Activated naive CD8-positive, alpha-beta T cell treated with anti-CD3 and anti-CD28 coated beads for 36 hours (primary cell): ENCODE measurements around the gene DAG1. TPM values are rescaled to one million over a fixed set of nuclear protein-coding genes. Genes with fewer than 3 reads are reported as not detected.
A peak's percentile ranks its signal among the peaks of the same experiment; 100 is the strongest.

Experiments used
- DNase-seq: peaks from one replicate; pipeline ENCODE4 v3.0.0; 2021
- H3K27ac Mint-ChIP-seq: one replicate; pipeline ENCODE4 v1.8.0; 2022; ENCODE audit warnings: mild to moderate bottlenecking, moderate library complexity, mixed read lengths
- H3K27me3 Mint-ChIP-seq: one replicate; pipeline ENCODE4 v1.8.0; 2022; ENCODE audit warnings: mild to moderate bottlenecking, mixed read lengths
- H3K36me3 Mint-ChIP-seq: one replicate; pipeline ENCODE4 v1.8.0; 2021; ENCODE audit warnings: mild to moderate bottlenecking, mixed read lengths
- H3K4me1 Mint-ChIP-seq: one replicate; pipeline ENCODE4 v1.8.0; 2021; ENCODE audit warnings: mixed read lengths
- H3K4me3 Mint-ChIP-seq: one replicate; pipeline ENCODE4 v1.8.0; 2022; ENCODE audit warnings: mild to moderate bottlenecking, moderate library complexity, mixed read lengths
- H3K9me3 Mint-ChIP-seq: one replicate; pipeline ENCODE4 v1.8.0; 2022; ENCODE audit warnings: mixed read lengths
- total RNA-seq, 2 experiments: library from RNA; stranded (reverse); gene quantifications; one replicate each; pipeline ENCODE4 v1.2.3, GENCODE V29; 2021

The DAG1 gene
- total RNA-seq, 2 experiments from 2014 or later = 10.8 to 12.3 TPM

DNA sequence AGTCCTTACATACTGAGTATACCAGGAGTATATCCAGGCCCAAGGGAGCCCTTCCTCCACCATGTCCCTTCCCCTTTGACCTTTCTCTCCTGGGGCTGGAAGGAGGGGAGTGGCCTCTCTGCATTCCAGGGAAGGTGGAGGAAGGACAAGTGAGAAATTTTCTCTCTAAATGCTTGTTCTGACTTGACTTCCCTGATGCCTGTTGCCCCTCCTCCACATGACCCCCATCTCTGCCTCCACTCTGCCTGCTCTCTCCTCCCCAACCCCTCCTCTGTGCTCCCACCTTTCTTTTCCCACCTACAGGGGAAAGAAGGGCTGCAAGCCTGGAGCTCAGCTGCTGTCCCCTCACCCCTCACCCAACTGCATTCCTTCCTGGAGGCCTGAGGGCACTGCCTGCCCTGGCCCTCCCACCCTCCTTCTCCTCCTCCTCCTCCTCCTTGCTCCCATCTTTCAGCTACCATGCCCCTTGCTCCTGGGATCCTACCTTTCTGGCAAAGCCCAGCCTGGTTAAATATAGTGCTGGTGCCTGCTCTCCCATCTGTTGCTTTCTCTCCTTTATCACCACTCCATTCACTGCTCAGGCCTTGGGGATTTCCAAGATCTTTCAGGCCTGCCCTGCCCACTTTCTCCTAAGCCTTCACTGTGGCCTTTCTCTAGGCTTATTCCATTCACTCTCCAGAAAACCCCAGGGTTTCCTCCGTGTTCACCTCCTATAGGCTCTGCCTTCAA is 8.5 kb upstream of the DAG1 start:
- no peak overlapping the region for H3K27ac Mint-ChIP-seq
- no peaks in the 10 kb centered on the region for H3K36me3 Mint-ChIP-seq
- no peaks in the 10 kb centered on the region for H3K9me3 Mint-ChIP-seq
- no peak overlapping the region for H3K4me3 Mint-ChIP-seq
- no peaks in the 10 kb centered on the region for H3K27me3 Mint-ChIP-seq
- H3K4me1 Mint-ChIP-seq = no peaks in the 10 kb centered on the region
- no peak for DNase-seq

GRCh38 chr3:49462222-49462621 is 7.8 kb upstream of the DAG1 start:
- Mint-ChIP-seq H3K27me3 (no peaks in the 10 kb centered on the region), H3K9me3 (no peaks in the 10 kb centered on the region)

DNA sequence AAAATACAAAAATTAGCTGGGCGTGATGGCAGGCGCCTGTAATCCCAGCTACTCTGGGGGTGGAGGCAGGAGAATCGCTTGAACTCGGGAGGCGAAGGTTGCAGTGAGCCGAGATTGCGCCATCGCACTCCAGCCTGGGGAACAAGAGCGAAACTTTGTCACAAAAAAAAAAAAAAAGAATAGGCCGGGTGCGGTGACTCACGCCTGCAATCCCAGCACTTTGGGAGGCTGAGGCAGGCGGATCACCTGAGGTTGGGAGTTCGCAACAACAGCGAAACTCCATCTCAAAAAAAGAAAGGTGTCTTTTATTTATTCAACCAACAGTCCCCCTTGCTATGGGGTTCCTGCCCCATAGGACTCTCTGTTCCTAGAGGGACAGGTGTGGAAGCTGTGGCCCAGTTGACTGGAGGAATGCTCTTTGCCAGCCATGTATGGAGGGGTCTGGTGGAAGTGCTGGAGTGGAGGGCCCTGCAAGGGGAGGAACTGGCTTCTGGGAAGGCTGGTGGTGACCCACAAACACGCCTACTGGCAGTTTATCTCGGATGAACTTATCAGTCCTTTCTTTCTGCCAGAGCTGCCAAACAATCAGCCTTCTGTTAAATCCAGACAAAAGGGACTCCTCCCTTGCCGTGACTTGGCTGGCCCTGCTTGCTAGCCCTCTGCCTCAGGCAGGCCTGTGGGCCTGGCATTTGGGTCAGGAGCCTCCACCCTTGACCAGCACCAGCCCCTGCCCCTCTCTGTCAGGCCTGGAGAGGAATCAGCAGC is 4.6 kb upstream of the DAG1 start:
- Mint-ChIP-seq H3K4me3 (no peak overlapping the region), H3K36me3 (no peaks in the 10 kb centered on the region), H3K9me3 (no peaks in the 10 kb centered on the region), H3K27ac (no peak overlapping the region), H3K4me1 (peaks cover 6% of the 10 kb centered on the region), H3K27me3 (no peaks in the 10 kb centered on the region)
- DNase-seq = no peak

More at GRCh38 chr3:49462222-49462621, 7.8 kb upstream of the DAG1 start:
- H3K4me3 Mint-ChIP-seq = no peak overlapping the region
- no peak for DNase-seq
- H3K27ac Mint-ChIP-seq = no peak overlapping the region
- H3K36me3 Mint-ChIP-seq = no peaks in the 10 kb centered on the region
- H3K4me1 Mint-ChIP-seq = no peaks in the 10 kb centered on the region

- Mint-ChIP-seq H3K4me1 (peaks cover 10% of the 10 kb centered on the region), H3K4me3 (no peak overlapping the region), H3K27ac (no peak overlapping the region), H3K9me3 (no peaks in the 10 kb centered on the region), H3K36me3 (no peaks in the 10 kb centered on the region), H3K27me3 (no peaks in the 10 kb centered on the region)
- DNase-seq = no peak
Observed at GRCh38 chr3:49466085-49466484, 4.0 kb upstream of the DAG1 start.

DNA sequence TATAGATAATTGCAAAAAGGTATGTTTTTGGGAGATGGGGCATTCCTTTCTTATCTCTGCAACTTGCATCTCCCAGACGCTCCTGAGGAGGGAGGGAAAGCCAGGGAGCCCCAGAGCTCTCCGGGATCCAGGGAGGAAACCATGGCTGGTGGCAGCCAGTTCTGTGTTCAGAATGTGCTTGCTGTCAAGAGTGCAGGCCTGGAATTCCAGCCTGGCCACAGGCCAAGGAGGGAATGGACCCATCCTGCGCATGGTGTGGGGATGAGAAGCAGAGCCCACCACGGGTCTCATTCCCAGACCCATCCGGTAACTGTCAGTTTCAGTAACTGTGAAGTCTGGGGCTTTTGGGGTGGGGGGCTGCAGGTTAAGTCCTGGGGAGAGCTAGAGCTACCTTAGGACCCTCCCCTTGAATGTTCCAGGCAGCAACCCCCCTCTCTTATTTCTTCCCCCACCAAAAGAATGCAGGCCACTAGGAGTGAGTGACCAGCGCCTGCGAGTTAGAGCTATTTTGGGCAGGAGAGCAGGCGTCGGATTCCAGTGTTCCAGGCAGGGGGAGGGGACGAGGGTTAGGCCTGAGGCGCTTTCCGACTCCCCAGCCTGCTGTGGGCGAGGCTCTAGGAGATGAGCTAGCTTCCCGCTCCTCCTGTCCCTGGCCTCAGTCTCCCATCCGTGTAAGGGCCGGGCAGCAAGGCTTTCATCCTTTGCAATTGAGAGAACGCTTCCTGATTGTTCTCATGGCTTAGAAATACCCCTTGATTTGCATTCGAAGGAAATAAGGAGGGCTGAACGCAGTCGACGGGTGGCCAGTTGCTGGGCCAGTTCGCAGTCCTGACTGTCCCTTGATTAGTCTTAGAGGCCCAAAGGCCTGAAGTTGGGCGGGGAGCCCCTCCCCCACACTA is 781 bp upstream of the DAG1 start:
- Mint-ChIP-seq H3K27me3 (no peaks in the 10 kb centered on the region), H3K9me3 (no peaks in the 10 kb centered on the region)

GRCh38 chr3:49470714-49471420 is 800 bp downstream of the DAG1 start:
- H3K9me3 Mint-ChIP-seq = no peaks in the 10 kb centered on the region
- no peaks in the 10 kb centered on the region for H3K27me3 Mint-ChIP-seq
- H3K36me3 Mint-ChIP-seq = peaks cover 16% of the 10 kb centered on the region
- peaks cover 25% of the 10 kb centered on the region for H3K4me1 Mint-ChIP-seq
- H3K4me3 Mint-ChIP-seq = peak overlapping the region; percentile 89
- DNase-seq = no peak
- H3K27ac Mint-ChIP-seq = peak overlapping the region; percentile 84

More for the DNA sequence above, 781 bp upstream of the DAG1 start:
- peak overlapping the region; percentile 81 for H3K4me3 Mint-ChIP-seq
- DNase-seq = no peak
- H3K27ac Mint-ChIP-seq = peak overlapping the region; percentile 80
- H3K4me1 Mint-ChIP-seq = peaks cover 23% of the 10 kb centered on the region
- H3K36me3 Mint-ChIP-seq = peaks cover 7% of the 10 kb centered on the region

DNA sequence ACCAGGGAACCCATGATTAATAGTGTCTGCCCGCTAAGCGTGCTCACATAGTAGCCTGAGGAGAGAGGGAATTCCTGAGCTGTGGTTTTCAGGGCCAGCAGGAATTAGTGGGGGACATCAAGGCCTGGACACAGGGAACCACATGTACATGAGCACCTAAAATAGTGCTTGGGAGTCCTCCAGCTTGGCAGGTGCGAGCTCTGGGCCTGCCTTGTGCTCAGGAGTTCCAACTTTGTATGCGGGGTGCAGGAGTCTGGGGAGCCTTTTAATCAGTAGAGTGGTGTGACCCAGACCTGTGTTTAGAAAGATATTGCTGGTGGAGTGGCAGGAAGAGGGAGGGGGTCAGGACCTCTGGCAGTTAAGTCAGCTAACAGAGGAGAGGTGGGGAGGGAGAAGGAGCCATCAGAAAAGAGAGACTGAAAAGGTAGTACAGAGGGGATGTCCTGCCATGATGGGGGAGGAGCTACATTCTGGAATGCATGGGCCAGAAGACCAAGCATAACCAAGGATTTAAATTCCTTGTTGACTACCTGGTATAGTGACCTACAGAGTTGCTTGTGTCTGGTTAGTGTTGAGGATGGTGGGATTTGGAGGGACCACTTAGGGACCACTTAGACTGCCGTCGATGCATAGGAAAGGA is 1.9 kb downstream of the DAG1 start:
- Mint-ChIP-seq H3K9me3 (peaks cover 3% of the 10 kb centered on the region), H3K4me3 (peak overlapping the region; percentile 89), H3K27ac (no peak overlapping the region), H3K27me3 (no peaks in the 10 kb centered on the region), H3K4me1 (peaks cover 34% of the 10 kb centered on the region), H3K36me3 (peaks cover 25% of the 10 kb centered on the region)
- no peak for DNase-seq

- DNase-seq = peak; percentile 47
- H3K36me3 Mint-ChIP-seq = peaks cover 43% of the 10 kb centered on the region
- H3K9me3 Mint-ChIP-seq = peaks cover 3% of the 10 kb centered on the region
- peak overlapping the region; percentile 66 for H3K27ac Mint-ChIP-seq
- H3K4me1 Mint-ChIP-seq = peaks cover 24% of the 10 kb centered on the region
- no peaks in the 10 kb centered on the region for H3K27me3 Mint-ChIP-seq
- H3K4me3 Mint-ChIP-seq = peak overlapping the region; percentile 4
Observed at GRCh38 chr3:49476563-49476962, 6.5 kb downstream of the DAG1 start.

GRCh38 chr3:49482766-49483165 is 12.7 kb downstream of the DAG1 start:
- Mint-ChIP-seq H3K4me3 (no peak overlapping the region), H3K27ac (no peak overlapping the region), H3K9me3 (no peaks in the 10 kb centered on the region), H3K27me3 (no peaks in the 10 kb centered on the region), H3K4me1 (peaks cover 13% of the 10 kb centered on the region), H3K36me3 (peaks cover 12% of the 10 kb centered on the region)
- no peak for DNase-seq

DNA sequence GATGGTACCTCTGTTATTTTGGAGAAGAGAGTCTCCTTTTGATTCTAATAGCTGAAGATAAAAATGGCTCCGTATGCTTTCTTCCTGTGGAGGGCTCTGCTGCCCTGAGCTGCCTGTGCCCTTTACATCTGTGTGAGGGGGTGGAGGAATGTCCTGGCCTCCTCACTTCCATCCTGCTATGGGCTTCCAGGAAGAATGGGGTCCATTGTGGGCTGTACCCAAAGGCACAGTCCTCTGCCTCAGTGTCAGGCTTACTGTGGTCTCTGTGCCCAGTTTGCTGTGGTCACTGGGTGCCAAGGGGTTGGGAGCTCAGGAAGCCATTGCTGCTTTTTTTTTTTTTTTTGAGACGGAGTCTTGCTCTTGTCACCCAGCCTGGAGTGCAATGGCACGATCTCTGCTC is 14.4 kb downstream of the DAG1 start:
- no peaks in the 10 kb centered on the region for H3K27me3 Mint-ChIP-seq
- DNase-seq = no peak
- no peak overlapping the region for H3K27ac Mint-ChIP-seq
- H3K4me3 Mint-ChIP-seq = no peak overlapping the region
- peaks cover 13% of the 10 kb centered on the region for H3K4me1 Mint-ChIP-seq
- no peaks in the 10 kb centered on the region for H3K9me3 Mint-ChIP-seq
- H3K36me3 Mint-ChIP-seq = peaks cover 3% of the 10 kb centered on the region

GRCh38 chr3:49489247-49489646 is 19.2 kb downstream of the DAG1 start:
- Mint-ChIP-seq H3K36me3 (peaks cover 6% of the 10 kb centered on the region), H3K27me3 (no peaks in the 10 kb centered on the region), H3K4me3 (no peak overlapping the region), H3K27ac (no peak overlapping the region), H3K4me1 (peaks cover 10% of the 10 kb centered on the region), H3K9me3 (no peaks in the 10 kb centered on the region)
- DNase-seq = no peak

- peaks cover 6% of the 10 kb centered on the region for H3K36me3 Mint-ChIP-seq
- H3K27ac Mint-ChIP-seq = no peak overlapping the region
- H3K4me1 Mint-ChIP-seq = peaks cover 11% of the 10 kb centered on the region
- no peak for DNase-seq
- H3K9me3 Mint-ChIP-seq = no peaks in the 10 kb centered on the region
- H3K4me3 Mint-ChIP-seq = no peak overlapping the region
- H3K27me3 Mint-ChIP-seq = no peaks in the 10 kb centered on the region
Observed at GRCh38 chr3:49492969-49493368, 22.9 kb downstream of the DAG1 start.

GRCh38 chr3:49493901-49494300 is 23.8 kb downstream of the DAG1 start:
- H3K9me3 Mint-ChIP-seq = no peaks in the 10 kb centered on the region
- H3K27me3 Mint-ChIP-seq = no peaks in the 10 kb centered on the region
- H3K36me3 Mint-ChIP-seq = peaks cover 6% of the 10 kb centered on the region
- peaks cover 14% of the 10 kb centered on the region for H3K4me1 Mint-ChIP-seq
- H3K4me3 Mint-ChIP-seq = no peak overlapping the region
- no peak overlapping the region for H3K27ac Mint-ChIP-seq
- no peak for DNase-seq

DNA sequence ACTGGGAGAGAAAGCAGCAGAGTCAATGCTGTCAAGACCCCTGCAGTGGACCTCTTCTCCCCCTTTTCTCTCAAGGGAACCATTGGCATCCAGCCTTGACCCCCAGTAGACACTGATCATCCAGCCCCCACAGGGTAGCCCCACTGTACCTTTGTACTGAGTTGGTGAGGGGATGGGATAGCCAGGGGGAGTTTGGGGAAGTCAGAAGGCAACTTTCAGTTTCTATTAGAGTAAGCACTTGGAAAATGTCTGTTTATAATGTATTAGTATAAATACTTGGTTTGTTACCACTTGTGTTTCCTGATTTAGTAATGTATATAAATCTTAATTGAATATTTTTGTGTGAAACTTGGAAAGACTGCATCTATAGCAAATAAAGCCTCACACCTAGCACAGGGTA is 25.0 kb downstream of the DAG1 start:
- peaks cover 16% of the 10 kb centered on the region for H3K4me1 Mint-ChIP-seq
- H3K27me3 Mint-ChIP-seq = no peaks in the 10 kb centered on the region
- H3K27ac Mint-ChIP-seq = no peak overlapping the region
- DNase-seq = no peak
- H3K9me3 Mint-ChIP-seq = no peaks in the 10 kb centered on the region
- H3K36me3 Mint-ChIP-seq = peaks cover 3% of the 10 kb centered on the region
- no peak overlapping the region for H3K4me3 Mint-ChIP-seq
